ENCODE results near the gene SEMA3C. TPM values are rescaled to one million over a fixed set of nuclear protein-coding genes. Genes with fewer than 3 reads are reported as not detected.

SEMA3C gene
- total RNA-seq, 1 donor from 2014 or later = 90.6 TPM

- TF ChIP-seq POLR2A (IDR thresholded peaks at IDR 0.05) (no peak), POLR2AphosphoS5 (IDR thresholded peaks at IDR 0.05; ENCODE audit: insufficient read depth in 1 of 2, low read depth in 1 of 2) (no peak), CTCF (IDR thresholded peaks at IDR 0.05) (no peak)
- H3K4me3 ChIP-seq = no peak overlapping the region
- H3K4me1 ChIP-seq = no peaks in the 10 kb centered on the region
- DNase-seq (ENCODE audit: extremely low spot score in 2 of 2) = no peak
- H3K27me3 ChIP-seq = no peaks in the 10 kb centered on the region
- H3K27ac ChIP-seq = no peak overlapping the region
- intact Hi-C loops (cut with DNase I) = no loop called here
- no peaks in the 10 kb centered on the region for H3K9me3 ChIP-seq
- H3K36me3 ChIP-seq = no peaks in the 10 kb centered on the region
These were observed 102.0 kb downstream of the SEMA3C start for GRCh38 chr7:80816806-80817205.

- H3K9me3 ChIP-seq = no peaks in the 10 kb centered on the region
- no peak overlapping the region for H3K4me3 ChIP-seq
- H3K27ac ChIP-seq = no peak overlapping the region
- intact Hi-C loops (cut with DNase I) = no loop called here
- no peaks in the 10 kb centered on the region for H3K27me3 ChIP-seq
- DNase-seq (ENCODE audit: extremely low spot score in 2 of 2) = no peak
- no peaks in the 10 kb centered on the region for H3K4me1 ChIP-seq
- H3K36me3 ChIP-seq = no peaks in the 10 kb centered on the region
- no peak for TF ChIP-seq CTCF (IDR thresholded peaks at IDR 0.05)
- TF ChIP-seq POLR2AphosphoS5 (IDR thresholded peaks at IDR 0.05; ENCODE audit: insufficient read depth in 1 of 2, low read depth in 1 of 2) = no peak
- TF ChIP-seq POLR2A (IDR thresholded peaks at IDR 0.05) = no peak
These were observed 103.1 kb downstream of the SEMA3C start for GRCh38 chr7:80815733-80816132.

- Histone ChIP-seq H3K36me3 (no peaks in the 10 kb centered on the region), H3K27ac (no peak overlapping the region), H3K4me1 (peaks cover 11% of the 10 kb centered on the region), H3K9me3 (no peaks in the 10 kb centered on the region), H3K4me3 (no peak overlapping the region), H3K27me3 (no peaks in the 10 kb centered on the region)
- intact Hi-C loops (cut with DNase I) = no loop called here
- DNase-seq (ENCODE audit: extremely low spot score in 2 of 2) = no peak
- TF ChIP-seq POLR2AphosphoS5 (IDR thresholded peaks at IDR 0.05; ENCODE audit: insufficient read depth in 1 of 2, low read depth in 1 of 2) (no peak), CTCF (IDR thresholded peaks at IDR 0.05) (no peak), POLR2A (IDR thresholded peaks at IDR 0.05) (no peak)
These were observed 109.3 kb downstream of the SEMA3C start for GRCh38 chr7:80809545-80809944.

GRCh38 chr7:80807166-80807900 lies 111.5 kb downstream of the SEMA3C start:
- no peak overlapping the region for H3K4me3 ChIP-seq
- no peak for TF ChIP-seq CTCF (IDR thresholded peaks at IDR 0.05)
- no peaks in the 10 kb centered on the region for H3K36me3 ChIP-seq
- DNase-seq (ENCODE audit: extremely low spot score in 2 of 2) = no peak
- H3K27me3 ChIP-seq = no peaks in the 10 kb centered on the region
- no peak overlapping the region for H3K27ac ChIP-seq
- H3K9me3 ChIP-seq = no peaks in the 10 kb centered on the region
- intact Hi-C loops (cut with DNase I) = no loop called here
- H3K4me1 ChIP-seq = peaks cover 11% of the 10 kb centered on the region

- no peak overlapping the region for H3K4me3 ChIP-seq
- H3K4me1 ChIP-seq = peaks cover 11% of the 10 kb centered on the region
- no peaks in the 10 kb centered on the region for H3K36me3 ChIP-seq
- no peaks in the 10 kb centered on the region for H3K9me3 ChIP-seq
- TF ChIP-seq CTCF (IDR thresholded peaks at IDR 0.05) (no peak), POLR2AphosphoS5 (IDR thresholded peaks at IDR 0.05; ENCODE audit: insufficient read depth in 1 of 2, low read depth in 1 of 2) (no peak), POLR2A (IDR thresholded peaks at IDR 0.05) (no peak)
- H3K27ac ChIP-seq = no peak overlapping the region
- H3K27me3 ChIP-seq = no peaks in the 10 kb centered on the region
- intact Hi-C loops (cut with DNase I) = no loop called here
- no peak for DNase-seq (ENCODE audit: extremely low spot score in 2 of 2)
These were observed 112.2 kb downstream of the SEMA3C start for GRCh38 chr7:80806663-80807062.
